ENCODE data around the gene FOXO4. TPM values are rescaled to one million over a fixed set of nuclear protein-coding genes. Genes with fewer than 3 reads are reported as not detected.

The FOXO4 gene
- total and polyA plus RNA-seq, 2 of the 13 experiments (the other 11 are each of a cell fraction or from before 2014, with no cell fraction given): 5.1 to 5.7 TPM

DNA sequence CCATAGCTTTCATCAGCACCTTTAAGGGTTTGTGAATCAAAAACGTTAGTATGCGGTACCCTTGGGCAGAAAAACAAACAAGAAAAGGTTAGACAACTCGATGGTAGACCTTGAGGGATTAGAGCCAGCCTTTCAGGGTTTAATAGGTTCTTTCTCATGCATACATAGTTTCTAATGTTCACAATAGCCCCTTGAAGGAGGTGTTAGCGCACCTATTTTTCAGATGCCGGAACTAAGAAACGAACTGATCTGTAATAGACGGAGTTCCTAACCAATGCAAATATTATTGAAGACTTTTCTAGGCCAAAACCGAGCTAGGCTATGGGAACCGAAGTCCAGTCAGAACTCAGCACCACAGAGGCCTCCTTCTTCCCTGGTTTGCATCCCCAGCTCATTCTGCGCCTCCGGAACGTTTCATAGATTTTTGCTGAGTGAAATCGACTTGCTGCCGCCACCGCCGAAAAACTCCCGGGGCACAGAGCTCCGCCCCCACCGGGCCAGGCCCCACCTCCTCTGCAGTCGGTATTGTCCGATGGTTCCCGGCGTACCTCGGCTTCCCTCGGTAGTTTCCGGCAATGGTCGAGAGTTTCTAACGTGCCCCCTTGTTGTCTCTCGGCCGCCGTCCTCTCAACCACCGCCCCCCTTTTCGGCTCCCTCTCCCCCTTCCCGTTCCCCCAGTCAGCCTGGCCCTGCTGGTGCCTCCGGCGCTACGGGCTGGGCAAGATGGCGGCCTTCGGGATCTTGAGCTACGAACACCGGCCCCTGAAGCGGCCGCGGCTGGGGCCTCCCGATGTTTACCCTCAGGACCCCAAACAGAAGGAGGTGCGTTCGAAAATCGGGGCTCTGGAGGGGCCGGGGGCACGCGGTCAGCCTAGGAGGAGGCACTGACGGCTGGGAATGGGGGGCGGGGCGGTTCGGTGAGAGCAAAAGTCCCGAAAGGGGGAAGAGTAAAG, 22.7 kb downstream of the FOXO4 start, which contains the start of gene MED12 (continued):
- TF ChIP-seq, protein P1, sequence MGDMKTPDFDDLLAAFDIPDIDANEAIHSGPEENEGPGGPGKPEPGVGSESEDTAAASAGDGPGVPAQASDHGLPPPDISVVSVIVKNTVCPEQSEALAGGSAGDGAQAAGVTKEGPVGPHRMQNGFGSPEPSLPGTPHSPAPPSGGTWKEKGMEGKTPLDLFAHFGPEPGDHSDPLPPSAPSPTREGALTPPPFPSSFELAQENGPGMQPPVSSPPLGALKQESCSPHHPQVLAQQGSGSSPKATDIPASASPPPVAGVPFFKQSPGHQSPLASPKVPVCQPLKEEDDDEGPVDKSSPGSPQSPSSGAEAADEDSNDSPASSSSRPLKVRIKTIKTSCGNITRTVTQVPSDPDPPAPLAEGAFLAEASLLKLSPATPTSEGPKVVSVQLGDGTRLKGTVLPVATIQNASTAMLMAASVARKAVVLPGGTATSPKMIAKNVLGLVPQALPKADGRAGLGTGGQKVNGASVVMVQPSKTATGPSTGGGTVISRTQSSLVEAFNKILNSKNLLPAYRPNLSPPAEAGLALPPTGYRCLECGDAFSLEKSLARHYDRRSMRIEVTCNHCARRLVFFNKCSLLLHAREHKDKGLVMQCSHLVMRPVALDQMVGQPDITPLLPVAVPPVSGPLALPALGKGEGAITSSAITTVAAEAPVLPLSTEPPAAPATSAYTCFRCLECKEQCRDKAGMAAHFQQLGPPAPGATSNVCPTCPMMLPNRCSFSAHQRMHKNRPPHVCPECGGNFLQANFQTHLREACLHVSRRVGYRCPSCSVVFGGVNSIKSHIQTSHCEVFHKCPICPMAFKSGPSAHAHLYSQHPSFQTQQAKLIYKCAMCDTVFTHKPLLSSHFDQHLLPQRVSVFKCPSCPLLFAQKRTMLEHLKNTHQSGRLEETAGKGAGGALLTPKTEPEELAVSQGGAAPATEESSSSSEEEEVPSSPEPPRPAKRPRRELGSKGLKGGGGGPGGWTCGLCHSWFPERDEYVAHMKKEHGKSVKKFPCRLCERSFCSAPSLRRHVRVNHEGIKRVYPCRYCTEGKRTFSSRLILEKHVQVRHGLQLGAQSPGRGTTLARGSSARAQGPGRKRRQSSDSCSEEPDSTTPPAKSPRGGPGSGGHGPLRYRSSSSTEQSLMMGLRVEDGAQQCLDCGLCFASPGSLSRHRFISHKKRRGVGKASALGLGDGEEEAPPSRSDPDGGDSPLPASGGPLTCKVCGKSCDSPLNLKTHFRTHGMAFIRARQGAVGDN (CRISPR knock-in tag; IDR thresholded peaks at IDR 0.05): peak; percentile 64
- TF ChIP-seq, protein P2, sequence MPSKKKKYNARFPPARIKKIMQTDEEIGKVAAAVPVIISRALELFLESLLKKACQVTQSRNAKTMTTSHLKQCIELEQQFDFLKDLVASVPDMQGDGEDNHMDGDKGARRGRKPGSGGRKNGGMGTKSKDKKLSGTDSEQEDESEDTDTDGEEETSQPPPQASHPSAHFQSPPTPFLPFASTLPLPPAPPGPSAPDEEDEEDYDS (CRISPR knock-in tag; IDR thresholded peaks at IDR 0.05): peak; percentile 54; the same call in 1 of the 2 replicates
- TF ChIP-seq ZFY (CRISPR knock-in tag; IDR thresholded peaks at IDR 0.05) (peak; percentile 25; the same call in 1 of the 2 replicates), THAP11 (CRISPR knock-in tag; IDR thresholded peaks at IDR 0.05) (0 out of 2 replicates have a peak, but pooled peaks have one; percentile 31), KAT8 (CRISPR knock-in tag; IDR thresholded peaks at IDR 0.05) (peak; percentile 47; the same call in 1 of the 2 replicates), PHF8 (CRISPR knock-in tag; IDR thresholded peaks at IDR 0.05) (peak; percentile 61; the same call in 1 of the 2 replicates), KMT2B (CRISPR knock-in tag; IDR thresholded peaks at IDR 0.05) (0 out of 2 replicates have a peak, but pooled peaks have one; percentile 39), SRSF1 (optimal IDR thresholded peaks at IDR 0.05; ENCODE audit: low read depth, low read length) (peak; percentile 58), ZSCAN21 (CRISPR knock-in tag; IDR thresholded peaks at IDR 0.05; ENCODE audit: borderline replicate concordance) (no peak), ZNF343 (CRISPR knock-in tag; IDR thresholded peaks at IDR 0.05) (no peak), POLR2AphosphoS5 (IDR thresholded peaks at IDR 0.05; ENCODE audit: low read depth, low read length) (0 out of 2 replicates have a peak, but pooled peaks have one; percentile 47), POLR2G (IDR thresholded peaks at IDR 0.05; ENCODE audit: low read depth, low read length) (peak; percentile 63), YEATS2 (CRISPR knock-in tag; IDR thresholded peaks at IDR 0.05; ENCODE audit: borderline replicate concordance) (peak; percentile 35; the same call in 1 of the 2 replicates), ZFX (CRISPR knock-in tag; IDR thresholded peaks at IDR 0.05; ENCODE audit: low read depth) (peak; percentile 51; the same call in 1 of the 2 replicates), SAP130 (CRISPR knock-in tag; IDR thresholded peaks at IDR 0.05; ENCODE audit: low read depth) (peak; percentile 60), ZNF317 (CRISPR knock-in tag; IDR thresholded peaks at IDR 0.05) (no peak), ZNF83 (CRISPR knock-in tag; IDR thresholded peaks at IDR 0.05; ENCODE audit: borderline replicate concordance) (no peak), ZFP90 (CRISPR knock-in tag; IDR thresholded peaks at IDR 0.05; ENCODE audit: borderline replicate concordance) (no peak)
- TF ChIP-seq, protein P3, sequence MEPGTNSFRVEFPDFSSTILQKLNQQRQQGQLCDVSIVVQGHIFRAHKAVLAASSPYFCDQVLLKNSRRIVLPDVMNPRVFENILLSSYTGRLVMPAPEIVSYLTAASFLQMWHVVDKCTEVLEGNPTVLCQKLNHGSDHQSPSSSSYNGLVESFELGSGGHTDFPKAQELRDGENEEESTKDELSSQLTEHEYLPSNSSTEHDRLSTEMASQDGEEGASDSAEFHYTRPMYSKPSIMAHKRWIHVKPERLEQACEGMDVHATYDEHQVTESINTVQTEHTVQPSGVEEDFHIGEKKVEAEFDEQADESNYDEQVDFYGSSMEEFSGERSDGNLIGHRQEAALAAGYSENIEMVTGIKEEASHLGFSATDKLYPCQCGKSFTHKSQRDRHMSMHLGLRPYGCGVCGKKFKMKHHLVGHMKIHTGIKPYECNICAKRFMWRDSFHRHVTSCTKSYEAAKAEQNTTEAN (CRISPR knock-in tag; conservative IDR thresholded peaks at IDR 0.05): no peak
- TF ChIP-seq, protein P4, sequence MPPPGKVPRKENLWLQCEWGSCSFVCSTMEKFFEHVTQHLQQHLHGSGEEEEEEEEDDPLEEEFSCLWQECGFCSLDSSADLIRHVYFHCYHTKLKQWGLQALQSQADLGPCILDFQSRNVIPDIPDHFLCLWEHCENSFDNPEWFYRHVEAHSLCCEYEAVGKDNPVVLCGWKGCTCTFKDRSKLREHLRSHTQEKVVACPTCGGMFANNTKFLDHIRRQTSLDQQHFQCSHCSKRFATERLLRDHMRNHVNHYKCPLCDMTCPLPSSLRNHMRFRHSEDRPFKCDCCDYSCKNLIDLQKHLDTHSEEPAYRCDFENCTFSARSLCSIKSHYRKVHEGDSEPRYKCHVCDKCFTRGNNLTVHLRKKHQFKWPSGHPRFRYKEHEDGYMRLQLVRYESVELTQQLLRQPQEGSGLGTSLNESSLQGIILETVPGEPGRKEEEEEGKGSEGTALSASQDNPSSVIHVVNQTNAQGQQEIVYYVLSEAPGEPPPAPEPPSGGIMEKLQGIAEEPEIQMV (CRISPR knock-in tag; IDR thresholded peaks at IDR 0.05; ENCODE audit: low read depth): no peak

Data from HepG2 (cell line).